Subcutaneous abdominal adipose tissue (tissue), 5 donors: Measurements from ENCODE around the gene ZNF57.
A peak's percentile ranks its signal among the peaks of the same experiment; 100 is the strongest.
"Not testable (repeated sequence)": the region's sequence is repeated elsewhere in the genome, so short reads cannot be mapped to it uniquely, and the experiment has no call there.

Experiments
- H3K27ac ChIP-seq: one replicate; pipeline ENCODE4 v1.7.0; 2013; ENCODE audit warnings: low read depth, mild to moderate bottlenecking, inconsistent platforms, low read length, moderate library complexity
- H3K27me3 ChIP-seq, 5 donors: one replicate each; pipeline ENCODE4 v1.7.0; 2013; ENCODE audit warnings: low read length in 5 of 5, inconsistent platforms in 1 of 5; ENCODE audit not compliant: control insufficient read depth in 5 of 5, insufficient read depth in 4 of 5
- H3K36me3 ChIP-seq, 5 donors: one replicate each; pipeline ENCODE4 v1.7.0; 2013; ENCODE audit warnings: low read length in 5 of 5; ENCODE audit not compliant: control insufficient read depth in 5 of 5, insufficient read depth in 5 of 5
- H3K4me1 ChIP-seq, 5 donors: one replicate each; pipeline ENCODE4 v1.7.0; 2013; ENCODE audit warnings: low read length in 5 of 5, mild to moderate bottlenecking in 3 of 5, moderate library complexity in 1 of 5; ENCODE audit not compliant: control insufficient read depth in 5 of 5, insufficient read depth in 5 of 5
- H3K4me3 ChIP-seq, 5 donors: one replicate each; pipeline ENCODE4 v1.7.0; 2013; ENCODE audit warnings: low read length in 5 of 5, low read depth in 1 of 5
- H3K9ac ChIP-seq, 5 donors: one replicate each; pipeline ENCODE4 v1.7.0; 2013; ENCODE audit warnings: low read length in 5 of 5, mild to moderate bottlenecking in 4 of 5, moderate library complexity in 3 of 5
- H3K9me3 ChIP-seq, 5 donors: one replicate each; pipeline ENCODE4 v1.7.0; 2013; ENCODE audit warnings: low read length in 5 of 5; ENCODE audit not compliant: control insufficient read depth in 5 of 5
- donor health status: healthy.
- donor health status: healthy.
- donor health status: healthy.
- donor health status: healthy.
- donor health status: healthy.

Gene ZNF57

GRCh38 chr19:2896694-2897093 is 4.0 kb upstream of the ZNF57 start:
- peaks cover 4 to 10% (median 9%) of the 10 kb centered on the region in 5 donors for H3K4me1 ChIP-seq
- no peaks in the 10 kb centered on the region for H3K27me3 ChIP-seq
- no peak overlapping the region for H3K27ac ChIP-seq
- H3K4me3 ChIP-seq = peak overlapping the region in 2 of 5 donors; percentile 5 to 7
- peak overlapping the region in 1 of 5 donors; percentile 82 for H3K9ac ChIP-seq
- peaks cover 2 to 12% (median 9%) of the 10 kb centered on the region in 5 donors for H3K9me3 ChIP-seq
- H3K36me3 ChIP-seq = no peaks in the 10 kb centered on the region

DNA sequence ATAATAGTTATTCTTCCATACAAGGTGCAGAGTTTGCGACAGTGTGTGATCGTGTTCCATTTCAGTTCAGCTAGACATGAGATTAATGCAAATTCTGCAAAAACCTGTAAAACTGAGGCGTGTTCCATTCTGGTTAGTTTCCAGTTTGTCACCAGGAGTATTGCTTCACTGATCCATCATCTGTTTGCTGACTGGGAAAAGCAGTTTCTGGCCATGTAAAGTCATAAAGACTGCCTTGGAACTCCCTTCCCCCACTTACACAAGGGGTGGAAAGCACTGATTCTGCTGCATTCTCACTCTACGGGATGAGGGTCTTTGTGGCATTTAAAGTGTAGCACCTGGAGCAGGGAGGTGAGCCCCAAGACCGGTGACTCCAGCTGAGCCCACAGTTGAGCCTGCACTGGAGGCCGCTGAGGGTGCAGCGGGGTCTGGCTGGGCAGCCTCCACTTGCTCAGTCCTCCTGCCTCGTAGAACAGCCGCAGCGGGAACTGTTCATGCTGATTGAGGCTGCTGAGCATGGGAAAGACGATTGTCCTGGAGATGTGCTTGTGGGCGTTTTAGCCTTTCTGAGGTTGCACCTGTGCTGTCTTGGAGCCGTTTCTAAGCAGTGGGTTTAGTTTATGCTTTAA is 2.0 kb downstream of the ZNF57 start:
- Histone ChIP-seq H3K36me3 (no peaks in the 10 kb centered on the region), H3K27me3 (no peaks in the 10 kb centered on the region), H3K9ac (peak overlapping the region in 1 of 5 donors; percentile 17), H3K4me3 (no peak overlapping the region), H3K9me3 (no peaks in the 10 kb centered on the region), H3K27ac (no peak overlapping the region), H3K4me1 (peaks cover 0 to 16% (median 10%) of the 10 kb centered on the region in 5 donors)

- H3K36me3 ChIP-seq, H3K9me3 ChIP-seq, H3K9ac ChIP-seq, H3K4me3 ChIP-seq, H3K27ac ChIP-seq, H3K27me3 ChIP-seq: not testable (repeated sequence)
- H3K4me1 ChIP-seq = peaks cover 0 to 16% (median 10%) of the 10 kb centered on the region in 5 donors
Measured at GRCh38 chr19:2903326-2903725, 2.6 kb downstream of the ZNF57 start.

DNA sequence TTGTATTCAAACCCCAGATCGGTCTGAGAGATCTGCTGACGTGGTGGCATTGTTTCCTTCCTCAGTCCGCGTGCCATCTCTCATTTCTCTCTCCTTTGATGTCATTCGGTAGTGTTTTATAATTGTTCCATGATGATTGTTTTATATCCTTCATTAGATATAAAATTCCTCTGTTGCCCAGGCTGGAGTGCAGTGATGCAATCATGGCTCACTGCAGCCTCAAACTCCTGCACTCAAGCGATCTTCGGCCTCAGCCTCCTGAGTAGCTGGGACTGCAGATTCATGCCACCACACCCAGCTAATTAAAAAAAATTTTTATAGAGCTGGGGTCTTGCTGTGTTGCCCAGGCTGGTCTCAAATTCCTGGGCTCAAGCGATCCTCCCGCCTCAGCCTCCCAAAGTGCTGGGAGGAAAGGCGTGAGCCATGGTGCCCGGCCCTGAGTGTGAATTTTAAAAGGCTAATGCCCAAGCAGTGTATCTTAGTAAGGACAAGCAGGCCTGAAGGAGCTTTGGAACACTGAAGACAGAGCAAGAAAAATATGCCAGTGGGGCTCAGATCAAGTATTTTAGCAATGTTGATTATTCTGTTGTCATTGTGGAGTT is 5.3 kb downstream of the ZNF57 start:
- Histone ChIP-seq H3K4me3 (no peak overlapping the region), H3K27ac (no peak overlapping the region), H3K4me1 (peaks cover 0 to 13% (median 8%) of the 10 kb centered on the region in 5 donors), H3K36me3 (no peaks in the 10 kb centered on the region), H3K27me3 (no peaks in the 10 kb centered on the region), H3K9me3 (no peaks in the 10 kb centered on the region), H3K9ac (no peak overlapping the region)

GRCh38 chr19:2906631-2907195 is 6.0 kb downstream of the ZNF57 start:
- H3K4me1 ChIP-seq = peaks cover 0 to 7% (median 2%) of the 10 kb centered on the region in 5 donors
- H3K9ac ChIP-seq = no peak overlapping the region
- no peaks in the 10 kb centered on the region for H3K9me3 ChIP-seq
- no peak overlapping the region for H3K27ac ChIP-seq
- no peak overlapping the region for H3K4me3 ChIP-seq
- H3K36me3 ChIP-seq = no peaks in the 10 kb centered on the region
- H3K27me3 ChIP-seq = no peaks in the 10 kb centered on the region

DNA sequence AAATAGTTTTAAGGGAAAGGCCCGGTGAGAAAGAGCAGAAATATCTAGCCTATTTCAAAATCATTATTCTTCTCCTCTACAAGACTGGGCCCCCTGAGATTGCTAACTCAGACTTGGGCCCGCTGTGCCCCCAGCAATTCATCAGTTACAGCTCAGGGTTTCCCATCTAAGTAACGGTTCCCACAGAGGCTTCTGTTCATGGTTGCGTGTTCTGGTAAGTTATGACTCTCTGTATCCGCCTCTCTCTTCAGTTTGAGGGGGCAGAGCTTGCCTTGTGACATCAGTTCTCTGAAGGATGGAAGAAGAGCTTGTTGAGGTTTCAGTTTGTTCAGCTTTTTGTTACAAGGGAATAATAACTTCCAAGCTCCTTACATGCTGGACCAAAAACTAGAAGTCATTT is 11.6 kb downstream of the ZNF57 start:
- peaks cover 0 to 5% (median 3%) of the 10 kb centered on the region in 5 donors for H3K9me3 ChIP-seq
- no peak overlapping the region for H3K9ac ChIP-seq
- H3K4me1 ChIP-seq = peaks cover 0 to 2% (median 0%) of the 10 kb centered on the region in 5 donors
- H3K27ac ChIP-seq = no peak overlapping the region
- H3K36me3 ChIP-seq = peaks cover 7 to 20% (median 11%) of the 10 kb centered on the region in 5 donors
- no peak overlapping the region for H3K4me3 ChIP-seq
- no peaks in the 10 kb centered on the region for H3K27me3 ChIP-seq

DNA sequence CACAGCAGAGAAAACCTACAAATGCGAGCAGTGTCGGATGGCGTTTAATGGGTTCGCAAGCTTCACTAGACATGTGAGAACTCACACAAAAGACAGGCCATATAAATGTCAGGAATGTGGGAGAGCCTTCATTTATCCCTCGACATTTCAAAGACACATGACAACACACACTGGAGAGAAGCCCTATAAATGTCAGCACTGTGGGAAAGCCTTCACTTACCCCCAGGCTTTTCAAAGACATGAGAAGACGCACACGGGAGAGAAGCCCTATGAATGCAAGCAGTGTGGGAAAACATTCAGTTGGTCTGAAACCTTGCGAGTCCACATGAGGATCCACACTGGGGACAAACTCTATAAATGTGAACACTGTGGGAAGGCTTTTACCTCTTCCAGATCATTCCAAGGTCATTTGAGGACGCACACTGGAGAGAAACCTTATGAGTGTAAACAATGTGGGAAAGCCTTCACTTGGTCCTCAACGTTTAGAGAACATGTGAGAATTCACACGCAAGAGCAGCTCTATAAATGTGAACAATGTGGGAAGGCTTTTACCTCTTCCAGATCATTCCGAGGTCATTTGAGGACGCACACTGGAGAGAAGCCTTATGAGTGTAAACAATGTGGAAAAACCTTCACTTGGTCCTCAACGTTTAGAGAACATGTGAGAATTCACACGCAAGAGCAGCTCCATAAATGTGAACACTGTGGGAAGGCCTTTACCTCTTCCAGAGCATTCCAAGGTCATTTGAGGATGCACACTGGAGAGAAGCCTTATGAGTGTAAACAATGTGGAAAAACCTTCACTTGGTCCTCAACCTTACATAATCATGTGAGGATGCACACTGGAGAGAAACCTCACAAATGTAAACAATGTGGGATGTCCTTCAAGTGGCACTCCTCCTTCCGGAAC is 16.8 kb downstream of the ZNF57 start:
- H3K9me3 ChIP-seq = peaks cover 2 to 13% (median 8%) of the 10 kb centered on the region in 5 donors
- no peak overlapping the region for H3K27ac ChIP-seq
- peaks cover 17 to 33% (median 20%) of the 10 kb centered on the region in 5 donors for H3K36me3 ChIP-seq
- H3K4me3 ChIP-seq = no peak overlapping the region
- H3K27me3 ChIP-seq = no peaks in the 10 kb centered on the region
- H3K9ac ChIP-seq = peak overlapping the region in 1 of 5 donors; percentile 11
- H3K4me1 ChIP-seq = peaks cover 0 to 6% (median 0%) of the 10 kb centered on the region in 5 donors

DNA sequence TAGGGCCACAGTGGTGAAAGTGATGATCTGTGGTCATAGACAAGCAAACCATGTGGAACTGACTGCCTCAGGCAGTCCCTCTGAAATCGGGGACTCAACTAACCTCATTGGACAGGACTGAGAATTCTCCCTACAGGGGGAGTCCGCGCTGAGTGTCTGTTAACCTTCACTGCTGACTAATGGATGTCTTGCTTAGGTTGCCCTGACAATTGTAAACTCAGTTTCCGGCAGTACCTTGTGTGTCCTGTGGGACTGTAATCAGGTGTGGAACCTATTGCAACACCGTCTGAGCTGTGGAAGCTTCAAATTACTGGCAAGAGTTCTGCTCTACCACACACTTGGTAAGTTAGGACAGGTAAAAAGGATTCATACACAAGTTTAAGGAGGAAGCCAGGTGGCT is 22.3 kb downstream of the ZNF57 start:
- Histone ChIP-seq H3K4me1 (peaks cover 0 to 12% (median 4%) of the 10 kb centered on the region in 5 donors), H3K9me3 (peaks cover 0 to under 1% (median 0%) of the 10 kb centered on the region in 5 donors), H3K27me3 (no peaks in the 10 kb centered on the region), H3K36me3 (peaks cover 1 to 6% (median 3%) of the 10 kb centered on the region in 5 donors), H3K27ac (peak overlapping the region; percentile 0), H3K4me3 (no peak overlapping the region), H3K9ac (no peak overlapping the region)

DNA sequence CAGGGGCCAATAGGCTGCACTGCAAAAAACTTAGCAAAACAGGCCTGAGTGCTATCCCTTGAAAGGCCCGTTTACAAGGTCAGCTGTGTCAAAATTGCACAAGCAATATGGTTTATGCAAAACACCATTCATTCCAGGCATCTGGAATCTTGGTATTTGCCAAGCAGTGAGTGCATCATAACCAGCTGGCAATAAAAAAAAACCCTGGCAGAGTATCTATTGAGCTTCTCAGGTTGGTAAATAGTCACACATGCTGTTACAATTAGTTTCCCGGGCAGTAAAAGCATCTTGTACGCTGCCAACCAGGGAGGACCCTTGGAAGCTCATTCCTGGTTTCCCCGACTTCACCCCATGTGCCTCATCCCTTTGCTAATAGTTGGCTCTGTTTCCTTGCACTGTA is 22.8 kb downstream of the ZNF57 start:
- Histone ChIP-seq H3K4me3 (no peak overlapping the region), H3K9me3 (no peaks in the 10 kb centered on the region), H3K9ac (no peak overlapping the region), H3K36me3 (peaks cover 0 to 4% (median 2%) of the 10 kb centered on the region in 5 donors), H3K27ac (peak overlapping the region; percentile 0), H3K4me1 (peaks cover 0 to 12% (median 4%) of the 10 kb centered on the region in 5 donors), H3K27me3 (no peaks in the 10 kb centered on the region)
